GM12873 (cell line): ENCODE data around the gene DAB2IP.

Source experiments
- TF ChIP-seq, protein P1 (sequence below): IDR thresholded peaks from 2 replicates; pipeline ENCODE4 v1.5.1; 2012; ENCODE audit warnings: low read depth, mild to moderate bottlenecking, moderate library complexity, low read length, control low read depth; ENCODE audit not compliant: insufficient read depth; ENCODE audit errors: missing control alignments

DAB2IP gene

GRCh38 chr9:121675969-121676822, 24.8 kb downstream of the DAB2IP start:
- TF ChIP-seq, protein P1, sequence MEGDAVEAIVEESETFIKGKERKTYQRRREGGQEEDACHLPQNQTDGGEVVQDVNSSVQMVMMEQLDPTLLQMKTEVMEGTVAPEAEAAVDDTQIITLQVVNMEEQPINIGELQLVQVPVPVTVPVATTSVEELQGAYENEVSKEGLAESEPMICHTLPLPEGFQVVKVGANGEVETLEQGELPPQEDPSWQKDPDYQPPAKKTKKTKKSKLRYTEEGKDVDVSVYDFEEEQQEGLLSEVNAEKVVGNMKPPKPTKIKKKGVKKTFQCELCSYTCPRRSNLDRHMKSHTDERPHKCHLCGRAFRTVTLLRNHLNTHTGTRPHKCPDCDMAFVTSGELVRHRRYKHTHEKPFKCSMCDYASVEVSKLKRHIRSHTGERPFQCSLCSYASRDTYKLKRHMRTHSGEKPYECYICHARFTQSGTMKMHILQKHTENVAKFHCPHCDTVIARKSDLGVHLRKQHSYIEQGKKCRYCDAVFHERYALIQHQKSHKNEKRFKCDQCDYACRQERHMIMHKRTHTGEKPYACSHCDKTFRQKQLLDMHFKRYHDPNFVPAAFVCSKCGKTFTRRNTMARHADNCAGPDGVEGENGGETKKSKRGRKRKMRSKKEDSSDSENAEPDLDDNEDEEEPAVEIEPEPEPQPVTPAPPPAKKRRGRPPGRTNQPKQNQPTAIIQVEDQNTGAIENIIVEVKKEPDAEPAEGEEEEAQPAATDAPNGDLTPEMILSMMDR: no peak

GRCh38 chr9:121676926-121677325, 25.5 kb downstream of the DAB2IP start:
- TF ChIP-seq, protein P1: no peak

GRCh38 chr9:121678501-121679022, 27.1 kb downstream of the DAB2IP start:
- TF ChIP-seq, protein P1: no peak

GRCh38 chr9:121679901-121680635, 28.6 kb downstream of the DAB2IP start:
- TF ChIP-seq, protein P1: no peak

- TF ChIP-seq, protein P1: no peak
Observed at GRCh38 chr9:121681404-121681803, 30.0 kb downstream of the DAB2IP start.

- TF ChIP-seq, protein P1: no peak
Observed at GRCh38 chr9:121682201-121682600, 30.8 kb downstream of the DAB2IP start.

GRCh38 chr9:121682926-121683515, 31.6 kb downstream of the DAB2IP start:
- TF ChIP-seq, protein P1: no peak
